Coronary artery (tissue), 2 donors: Measurements from ENCODE around the gene KPTN.
A peak's percentile ranks its signal among the peaks of the same experiment; 100 is the strongest.

Source experiments
- DNase-seq: peaks from one replicate; pipeline ENCODE4 v3.0.0-alpha.2; 2017; ENCODE audit warnings: low spot score
- H3K27ac ChIP-seq, 2 donors: fragments of 200-600 bp; sonication (generic); one replicate each; pipeline ENCODE4 v1.5.1; 2016 to 2019
- H3K4me3 ChIP-seq: fragments of 200-600 bp; sonication (generic); 2 replicates; pipeline ENCODE4 v1.5.1; 2016; ENCODE audit warnings: mild to moderate bottlenecking, moderate library complexity
- CTCF ChIP-seq: fragments of 200-600 bp; sonication (generic); IDR thresholded peaks from one replicate; pipeline ENCODE4 v1.5.1; 2019; ENCODE audit warnings: antibody characterized with exemption

KPTN gene

GRCh38 chr19:47509170-47509847 is 25.3 kb upstream of the KPTN start:
- peak overlapping the region; percentile 2 to 62 for H3K27ac ChIP-seq
- peak overlapping the region; percentile 24 for H3K4me3 ChIP-seq
- TF ChIP-seq CTCF: no peak
- no peak for DNase-seq

- Histone ChIP-seq H3K27ac (no peak overlapping the region), H3K4me3 (no peak overlapping the region)
- no peak for TF ChIP-seq CTCF
- DNase-seq: no peak
These were observed 24.7 kb upstream of the KPTN start for GRCh38 chr19:47508721-47509120.

GRCh38 chr19:47507924-47508553 is 24.0 kb upstream of the KPTN start:
- no peak for DNase-seq
- Histone ChIP-seq H3K4me3 (no peak overlapping the region), H3K27ac (no peak overlapping the region)
- no peak for TF ChIP-seq CTCF

GRCh38 chr19:47507012-47507411 is 23.0 kb upstream of the KPTN start:
- DNase-seq: peak; percentile 69
- Histone ChIP-seq H3K4me3 (no peak overlapping the region), H3K27ac (peak overlapping the region in 1 of 2 donors; percentile 6)
- TF ChIP-seq CTCF: no peak

- no peak for TF ChIP-seq CTCF
- H3K27ac ChIP-seq: no peak overlapping the region
- H3K4me3 ChIP-seq: no peak overlapping the region
- no peak for DNase-seq
These were observed 22.4 kb upstream of the KPTN start for GRCh38 chr19:47506459-47506858.

GRCh38 chr19:47505506-47505905 is 21.5 kb upstream of the KPTN start:
- no peak for TF ChIP-seq CTCF
- no peak for DNase-seq
- Histone ChIP-seq H3K27ac (no peak overlapping the region), H3K4me3 (no peak overlapping the region)

GRCh38 chr19:47503826-47504150 is 19.8 kb upstream of the KPTN start:
- no peak overlapping the region for H3K4me3 ChIP-seq
- H3K27ac ChIP-seq: no peak overlapping the region
- DNase-seq: no peak
- TF ChIP-seq CTCF: no peak
